ENCODE data around the gene RND2.
A peak's percentile ranks its signal among the peaks of the same experiment; 100 is the strongest.
"Not testable (repeated sequence)": the region's sequence is repeated elsewhere in the genome, so short reads cannot be mapped to it uniquely, and the experiment has no call there.

RND2 gene

DNA sequence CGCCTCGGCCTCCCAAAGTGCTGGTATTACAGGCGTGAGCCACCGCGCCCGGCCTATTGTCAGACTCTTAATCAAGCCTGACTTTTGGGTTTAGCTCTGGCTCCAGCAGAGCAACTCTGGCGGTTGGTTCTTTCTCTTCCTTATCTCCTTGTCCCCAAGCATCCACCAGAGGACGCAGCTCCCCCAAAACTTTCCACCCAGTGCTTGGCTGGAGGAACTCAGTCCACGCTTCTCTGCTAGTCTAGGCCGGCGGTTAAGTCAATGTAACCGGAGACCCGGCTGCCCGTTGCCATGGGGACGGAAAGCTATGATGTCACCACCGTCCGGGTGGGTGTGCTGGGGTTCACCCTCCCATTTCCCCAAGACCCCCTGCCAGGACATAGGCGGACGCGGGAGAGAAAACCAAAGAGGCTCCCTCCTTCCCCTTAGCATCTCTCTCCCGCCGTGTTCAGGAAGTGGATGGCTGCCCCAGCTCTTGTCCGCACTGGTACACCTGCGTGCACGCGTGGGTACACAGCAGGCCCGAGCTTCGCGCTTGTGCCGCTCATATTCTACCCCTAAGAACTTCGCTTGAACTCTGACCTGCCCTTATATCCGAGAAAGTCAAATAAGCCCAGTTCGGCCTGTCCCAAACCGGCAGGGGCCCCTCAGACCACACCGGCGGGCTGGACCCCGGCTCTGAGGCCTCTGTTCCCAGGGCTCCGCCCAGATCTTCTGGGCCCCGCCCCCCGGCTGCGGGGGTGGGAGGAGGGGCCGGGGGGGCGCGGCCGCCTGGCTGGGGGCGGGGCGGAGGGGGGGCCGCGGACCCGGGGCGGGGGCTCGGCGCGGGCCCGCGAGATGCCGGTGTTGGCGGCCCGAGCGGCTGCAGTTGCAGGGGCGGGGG lies at the start of gene RND2:
Gene RND2, plus strand, starts transcription at position 825 of the 883 bp plus-strand sequence. CDS start 117 bp downstream, outside the sequence.
- peak; percentile 88 for TF ChIP-seq CTCF (IDR thresholded peaks at IDR 0.05; ENCODE audit: low read depth, low read length, missing control alignments)
- in situ Hi-C loops (cut with HindIII; ENCODE audit: low sequenced_read_pairs) = no loop called here
- H3K4me3 ChIP-seq (ENCODE audit: low read depth, low read length) = peak within 1 kb of the TSS; percentile 47
- DNase-seq (ENCODE audit: low read depth) = peak; percentile 92

GRCh38 chr17:42975265-42975664 lies 49.8 kb upstream of the RND2 start:
- no peak overlapping the region for H3K4me3 ChIP-seq (ENCODE audit: low read depth, low read length)
- DNase-seq (ENCODE audit: low read depth) = no peak
- TF ChIP-seq CTCF (IDR thresholded peaks at IDR 0.05; ENCODE audit: low read depth, low read length, missing control alignments) = no peak
- in situ Hi-C loops (cut with HindIII; ENCODE audit: low sequenced_read_pairs) = loop anchor here (5.0 kb wide), 1 partner anchor 42 kb away; no protein-coding TSS in a partner anchor

DNA sequence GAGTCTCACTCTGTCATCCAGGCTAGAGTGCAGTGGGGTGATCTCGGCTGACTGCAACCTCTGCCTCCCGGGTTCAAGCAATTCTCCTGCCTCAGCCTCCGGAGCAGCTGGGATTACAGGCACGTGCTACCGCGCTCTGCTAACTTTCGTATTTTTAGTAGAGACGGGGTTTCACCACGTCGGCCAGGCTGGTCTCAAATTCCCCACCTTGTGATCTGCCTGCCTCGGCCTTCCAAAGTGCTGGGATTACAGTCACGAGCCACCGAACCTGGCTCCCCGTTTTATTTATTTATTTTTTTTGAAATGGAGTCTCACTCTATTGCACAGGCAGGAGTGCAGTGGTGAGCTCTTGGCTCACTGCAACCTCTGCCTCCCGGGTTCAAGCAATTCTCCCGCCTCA lies 49.3 kb upstream of the RND2 start:
- in situ Hi-C loops (cut with HindIII; ENCODE audit: low sequenced_read_pairs) = loop anchor here (5.0 kb wide), 1 partner anchor 42 kb away; no protein-coding TSS in a partner anchor
- not testable (repeated sequence) for DNase-seq (ENCODE audit: low read depth); H3K4me3 ChIP-seq (ENCODE audit: low read depth, low read length)

DNA sequence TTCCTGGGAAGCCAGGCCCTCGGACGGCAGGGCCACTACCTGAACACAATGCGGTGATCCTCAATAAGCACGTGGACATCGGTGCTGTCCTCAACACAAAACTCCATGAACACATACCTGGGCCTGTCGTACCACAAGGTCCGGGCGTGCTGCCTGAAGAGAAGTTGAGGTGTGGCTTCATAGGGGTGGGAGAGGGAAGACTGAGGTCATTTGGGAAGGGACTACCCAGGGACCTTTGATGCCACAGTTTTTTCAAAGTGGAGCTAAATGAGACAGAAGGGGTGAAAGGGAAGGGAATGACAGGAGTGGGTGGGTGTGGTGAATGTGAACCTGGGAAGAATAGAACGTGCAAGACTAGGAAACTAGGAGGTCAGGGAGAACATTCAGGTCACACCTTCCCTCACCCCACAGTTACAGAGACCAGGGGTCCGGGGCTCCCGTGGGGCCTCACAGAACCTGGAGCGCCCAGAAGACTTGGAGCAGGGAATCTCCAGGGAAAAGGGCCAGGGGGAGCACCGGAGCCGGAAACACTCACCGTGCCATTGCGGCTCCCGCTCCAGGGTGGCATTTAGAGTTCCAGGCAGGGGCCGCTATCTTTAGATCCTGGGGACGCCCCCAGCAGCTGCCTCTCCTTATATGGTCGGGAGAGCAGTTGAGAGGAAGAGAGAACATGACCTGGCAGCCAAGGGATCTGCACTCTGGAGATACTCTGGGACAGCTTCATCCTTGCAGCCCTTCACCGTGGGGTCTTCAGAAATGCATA lies 45.3 kb upstream of the RND2 start, which contains the start of gene PTGES3L:
Gene PTGES3L, minus strand, starts transcription at position 570 of the 763 bp plus-strand sequence. Its CDS starts 27 bp downstream, at position 543.
- peak within 1 kb of the TSS; percentile 65 for H3K4me3 ChIP-seq (ENCODE audit: low read depth, low read length)
- no peak for TF ChIP-seq CTCF (IDR thresholded peaks at IDR 0.05; ENCODE audit: low read depth, low read length, missing control alignments)
- DNase-seq (ENCODE audit: low read depth) = no peak
- in situ Hi-C loops (cut with HindIII; ENCODE audit: low sequenced_read_pairs) = loop anchor here (5.0 kb wide), 1 partner anchor 38 kb away; no protein-coding TSS in a partner anchor

DNA sequence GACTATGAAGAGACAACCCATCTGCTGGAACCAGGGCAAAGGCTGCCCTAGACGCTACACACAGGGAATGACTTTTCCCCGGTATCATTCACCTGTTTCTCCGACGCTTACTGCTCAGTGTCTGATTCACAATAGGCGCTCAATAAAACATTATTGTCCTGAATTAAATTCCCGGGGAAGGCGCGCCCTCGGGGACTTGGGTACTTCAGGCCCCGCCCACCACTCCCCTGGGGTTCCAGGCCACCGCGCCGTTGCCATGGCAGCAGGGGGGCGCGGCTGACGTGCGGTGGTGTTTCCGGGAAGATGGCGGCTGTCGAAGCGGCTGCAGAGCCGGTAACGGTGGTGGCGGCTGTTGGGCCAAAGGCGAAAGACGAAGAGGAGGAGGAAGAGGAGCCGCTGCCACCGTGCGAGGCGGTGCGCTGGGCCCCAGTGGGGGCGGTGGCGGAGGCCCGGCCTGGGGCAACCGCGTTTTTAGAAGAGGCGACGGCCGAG lies 44.7 kb upstream of the RND2 start, which contains the start of gene RUNDC1:
Gene RUNDC1, plus strand, starts transcription at position 292 of the 492 bp plus-strand sequence. Its CDS starts 12 bp downstream, at position 304.
- peak within 1 kb of the TSS; percentile 65 for H3K4me3 ChIP-seq (ENCODE audit: low read depth, low read length)
- peak; percentile 52 for DNase-seq (ENCODE audit: low read depth)
- no peak for TF ChIP-seq CTCF (IDR thresholded peaks at IDR 0.05; ENCODE audit: low read depth, low read length, missing control alignments)
- in situ Hi-C loops (cut with HindIII; ENCODE audit: low sequenced_read_pairs) = no loop called here

DNA sequence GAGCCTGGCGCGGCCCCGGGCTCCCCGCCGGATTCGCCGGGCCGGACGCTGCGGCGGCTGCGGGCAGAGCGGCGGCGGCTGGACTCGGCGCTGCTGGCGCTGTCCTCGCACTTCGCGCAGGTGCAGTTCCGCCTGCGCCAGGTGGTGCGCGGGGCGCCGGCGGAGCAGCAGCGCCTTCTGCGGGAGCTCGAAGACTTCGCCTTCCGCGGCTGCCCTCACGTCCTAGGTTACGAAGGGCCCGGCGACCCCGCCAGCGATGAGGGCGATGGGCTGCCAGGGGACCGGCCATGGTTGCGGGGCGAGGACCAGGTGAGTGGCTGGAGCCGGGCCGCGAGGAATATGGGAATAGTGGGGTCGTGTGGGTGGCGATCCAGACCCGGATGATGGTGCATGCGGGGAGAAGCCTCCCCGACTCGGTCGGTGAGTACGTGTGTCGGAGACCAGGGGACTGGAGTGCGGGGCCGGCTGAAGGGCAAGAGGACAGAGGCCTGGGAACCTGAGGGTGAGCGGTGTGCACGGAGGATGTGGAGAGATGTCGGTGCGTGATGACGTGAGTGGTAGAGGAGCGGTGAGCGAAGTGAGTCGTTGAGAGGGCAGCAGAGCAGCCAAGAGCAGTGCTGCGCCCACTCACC lies 44.1 kb upstream of the RND2 start:
- TF ChIP-seq CTCF (IDR thresholded peaks at IDR 0.05; ENCODE audit: low read depth, low read length, missing control alignments) = no peak
- DNase-seq (ENCODE audit: low read depth) = no peak
- H3K4me3 ChIP-seq (ENCODE audit: low read depth, low read length) = peak overlapping the region; percentile 65
- in situ Hi-C loops (cut with HindIII; ENCODE audit: low sequenced_read_pairs) = no loop called here

Data from astrocyte of the cerebellum (primary cell).